Measurements from ENCODE around the gene SRPK1.
"Not testable (repeated sequence)": the region's sequence is repeated elsewhere in the genome, so short reads cannot be mapped to it uniquely, and the experiment has no call there.

Gene SRPK1

GRCh38 chr6:35920793-35921732 lies at the start of gene SRPK1:
Gene SRPK1, minus strand, starts transcription at chr6:35921098. Its CDS starts 42 bp downstream, at chr6:35921056.
- FAIRE-seq: no peak

- FAIRE-seq: no peak
Observed at GRCh38 chr6:35970181-35970580, 49.3 kb upstream of the SRPK1 start.

- no peak for FAIRE-seq
Observed at GRCh38 chr6:35969646-35970045, 48.7 kb upstream of the SRPK1 start.

- no peak for FAIRE-seq
Observed at GRCh38 chr6:35968821-35969220, 47.9 kb upstream of the SRPK1 start.

- no peak for FAIRE-seq
Observed at GRCh38 chr6:35967076-35967774, 46.3 kb upstream of the SRPK1 start.

- FAIRE-seq: no peak
Observed at GRCh38 chr6:35962779-35963560, 42.1 kb upstream of the SRPK1 start.

GRCh38 chr6:35960187-35960586 lies 39.3 kb upstream of the SRPK1 start:
- FAIRE-seq: no peak

GRCh38 chr6:35955970-35956369 lies 35.1 kb upstream of the SRPK1 start:
- no peak for FAIRE-seq

GRCh38 chr6:35955521-35955920 lies 34.6 kb upstream of the SRPK1 start:
- no peak for FAIRE-seq

GRCh38 chr6:35955071-35955470 lies 34.2 kb upstream of the SRPK1 start:
- no peak for FAIRE-seq

- FAIRE-seq: no peak
Observed at GRCh38 chr6:35954333-35954732, 33.4 kb upstream of the SRPK1 start.

GRCh38 chr6:35948725-35949124 lies 27.8 kb upstream of the SRPK1 start:
- no peak for FAIRE-seq

- FAIRE-seq: no peak
Observed at GRCh38 chr6:35945650-35946025, 24.7 kb upstream of the SRPK1 start.

GRCh38 chr6:35943390-35943789 lies 22.5 kb upstream of the SRPK1 start:
- no peak for FAIRE-seq

GRCh38 chr6:35942355-35942754 lies 21.5 kb upstream of the SRPK1 start:
- no peak for FAIRE-seq

- not testable (repeated sequence) for FAIRE-seq
Observed at GRCh38 chr6:35941170-35941569, 20.3 kb upstream of the SRPK1 start.

- FAIRE-seq: not testable (repeated sequence)
Observed at GRCh38 chr6:35940014-35940413, 19.1 kb upstream of the SRPK1 start.

GRCh38 chr6:35939259-35939658 lies 18.4 kb upstream of the SRPK1 start:
- FAIRE-seq: not testable (repeated sequence)

GRCh38 chr6:35936681-35937359 lies 15.9 kb upstream of the SRPK1 start:
- FAIRE-seq: no peak

GRCh38 chr6:35935469-35935868 lies 14.6 kb upstream of the SRPK1 start:
- FAIRE-seq: no peak

- FAIRE-seq: no peak
Observed at GRCh38 chr6:35933844-35934243, 12.9 kb upstream of the SRPK1 start.

GRCh38 chr6:35931873-35932272 lies 11.0 kb upstream of the SRPK1 start:
- not testable (repeated sequence) for FAIRE-seq

- no peak for FAIRE-seq
Observed at GRCh38 chr6:35931120-35931561, 10.2 kb upstream of the SRPK1 start.

Measured in TTC549 (cell line).